Natural killer cell treated with Interleukin-12 subunit alpha and Interleukin-12 subunit beta and Interleukin-15 and Interleukin-18, amount 100 ng/mL, for 72 hours (primary cell): ENCODE results near the gene CCL11. TPM values are rescaled to one million over a fixed set of nuclear protein-coding genes. Genes with fewer than 3 reads are reported as not detected.

Experiments
- ATAC-seq, 2 donors: fragments of 150-1000 bp; cut with Tn5 transposase in 1 of 2; sonication (Bioruptor Pico), chemical (Tn5 transposase) in 1 of 2; 2 replicates each; pipeline ENCODE4 v1.10.0; 2021
- DNase-seq: peaks from one replicate; pipeline ENCODE4 v3.0.0; 2022; ENCODE audit warnings: low spot score
- H3K27ac Mint-ChIP-seq, 2 donors: 1 replicate in 1 of 2; 2 replicates in 1 of 2; pipeline ENCODE4 v1.8.0; 2022; ENCODE audit warnings: mixed read lengths in 2 of 2, mild to moderate bottlenecking in 1 of 2, moderate library complexity in 1 of 2
- H3K27me3 Mint-ChIP-seq, 2 donors: 1 replicate in 1 of 2; 2 replicates in 1 of 2; pipeline ENCODE4 v1.8.0; 2022; ENCODE audit warnings: mixed read lengths in 2 of 2
- H3K36me3 Mint-ChIP-seq: one replicate; pipeline ENCODE4 v1.8.0; 2022; ENCODE audit warnings: mixed read lengths
- H3K4me1 Mint-ChIP-seq, 2 donors: 1 replicate in 1 of 2; 2 replicates in 1 of 2; pipeline ENCODE4 v1.8.0; 2022; ENCODE audit warnings: low read depth in 2 of 2, mixed read lengths in 2 of 2, mild to moderate bottlenecking in 1 of 2
- H3K4me3 Mint-ChIP-seq: one replicate; pipeline ENCODE4 v1.8.0; 2022; ENCODE audit warnings: mixed read lengths
- H3K9me3 Mint-ChIP-seq: 2 replicates; pipeline ENCODE4 v1.8.0; 2022; ENCODE audit warnings: mixed read lengths
- total RNA-seq, 2 donors: library from RNA; stranded (reverse); gene quantifications; one replicate each; pipeline ENCODE4 v1.2.3, GENCODE V29; 2022

Gene CCL11
- total RNA-seq, 2 donors from 2014 or later: not detected

DNA sequence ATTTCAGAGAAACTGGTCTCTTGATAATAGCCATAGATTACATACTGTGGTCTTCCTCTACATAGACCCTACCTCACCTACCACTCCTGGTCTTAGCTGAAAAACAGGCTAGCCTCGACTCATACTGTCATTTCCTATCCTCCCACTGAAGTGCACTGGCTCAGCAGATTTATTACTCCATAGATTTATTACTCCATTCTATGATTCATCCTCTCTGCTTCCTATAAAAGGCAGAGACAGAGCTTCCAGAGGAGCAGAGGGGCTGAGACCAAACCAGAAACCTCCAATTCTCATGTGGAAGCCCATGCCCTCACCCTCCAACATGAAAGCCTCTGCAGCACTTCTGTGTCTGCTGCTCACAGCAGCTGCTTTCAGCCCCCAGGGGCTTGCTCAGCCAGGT lies 15.6 kb upstream of the CCL11 start, which contains the start of gene CCL7:
CCL7 (plus strand) TSS at position 253 of the 400 bp plus-strand sequence; CDS start at position 323, 70 bp downstream.
- Mint-ChIP-seq H3K4me1 (no peaks in the 10 kb centered on the region), H3K36me3 (no peaks in the 10 kb centered on the region), H3K4me3 (no peak within 1 kb of the TSS), H3K27me3 (peaks cover 52 to 68% of the 10 kb centered on the region in 2 donors), H3K9me3 (no peaks in the 10 kb centered on the region), H3K27ac (no peak within 1 kb of the TSS)
- ATAC-seq: no peak
- DNase-seq: no peak

DNA sequence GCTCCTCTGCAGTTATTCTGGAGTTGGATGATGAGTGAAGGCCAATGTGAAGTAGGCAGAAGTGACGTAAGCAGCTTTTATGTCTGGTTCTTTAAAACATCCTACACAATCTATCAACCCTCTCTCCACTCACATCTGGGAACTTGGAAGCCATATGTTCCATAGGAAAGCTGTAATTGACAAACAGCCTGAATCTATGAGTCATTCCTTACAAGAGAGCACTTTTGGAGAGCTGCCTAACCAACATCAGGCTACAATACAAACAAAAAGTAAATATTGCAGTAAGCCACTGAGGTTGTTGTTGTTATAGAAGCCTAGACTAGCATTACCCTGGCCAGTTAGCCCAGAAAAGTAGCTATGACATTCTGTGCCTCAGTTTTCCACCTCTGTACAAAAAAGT lies 9.7 kb upstream of the CCL11 start:
- no peak for ATAC-seq
- Mint-ChIP-seq H3K4me1 (no peaks in the 10 kb centered on the region), H3K36me3 (no peaks in the 10 kb centered on the region), H3K4me3 (no peak overlapping the region), H3K27me3 (peaks cover 55 to 70% of the 10 kb centered on the region in 2 donors), H3K9me3 (no peaks in the 10 kb centered on the region), H3K27ac (no peak overlapping the region)
- no peak for DNase-seq

DNA sequence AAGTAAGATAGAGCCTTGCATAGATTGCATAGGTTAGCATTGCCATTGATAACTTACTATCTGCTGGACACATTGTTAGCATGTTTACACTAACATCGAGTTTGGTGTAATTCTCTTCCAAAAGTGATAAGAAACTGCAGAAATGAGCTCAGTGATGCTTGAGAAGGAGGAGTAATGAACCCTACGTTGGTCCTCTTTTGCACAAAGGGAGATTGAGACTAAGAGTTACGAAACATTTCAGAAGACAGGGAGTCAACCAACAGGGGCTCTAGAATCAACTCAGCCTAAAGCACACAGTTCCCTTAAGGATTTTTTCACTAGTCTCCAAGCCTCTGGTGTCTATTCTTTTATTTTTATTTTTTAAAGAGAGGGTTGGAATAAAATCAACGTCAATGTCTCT lies 8.7 kb upstream of the CCL11 start:
- no peak overlapping the region for H3K27ac Mint-ChIP-seq
- peaks cover 55 to 72% of the 10 kb centered on the region in 2 donors for H3K27me3 Mint-ChIP-seq
- no peak for DNase-seq
- H3K36me3 Mint-ChIP-seq: no peaks in the 10 kb centered on the region
- no peak overlapping the region for H3K4me3 Mint-ChIP-seq
- no peaks in the 10 kb centered on the region for H3K4me1 Mint-ChIP-seq
- no peak for ATAC-seq
- no peaks in the 10 kb centered on the region for H3K9me3 Mint-ChIP-seq

DNA sequence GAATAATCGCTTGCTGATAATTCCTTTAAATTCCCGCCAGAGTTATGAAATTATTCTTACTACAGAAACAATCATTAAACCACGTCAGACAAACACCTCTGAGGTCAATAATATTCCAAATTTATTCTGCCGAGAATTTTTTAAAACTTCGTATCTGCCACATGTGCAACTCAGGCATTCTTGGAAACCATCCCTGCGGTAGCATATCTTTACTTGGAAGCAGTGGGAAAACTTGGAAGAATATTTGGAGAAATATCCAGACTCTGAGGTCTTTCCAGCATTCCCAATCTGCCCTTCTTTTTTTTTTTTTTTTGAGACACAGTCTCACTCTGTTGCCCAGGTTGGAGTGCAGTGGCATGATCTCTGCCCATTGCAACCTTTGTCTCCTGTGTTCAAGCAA lies 2.0 kb upstream of the CCL11 start:
- H3K9me3 Mint-ChIP-seq: no peaks in the 10 kb centered on the region
- peaks cover 39 to 49% of the 10 kb centered on the region in 2 donors for H3K27me3 Mint-ChIP-seq
- H3K4me1 Mint-ChIP-seq: no peaks in the 10 kb centered on the region
- ATAC-seq (no peak), DNase-seq (no peak)
- H3K36me3 Mint-ChIP-seq: no peaks in the 10 kb centered on the region
- no peak overlapping the region for H3K4me3 Mint-ChIP-seq
- no peak overlapping the region for H3K27ac Mint-ChIP-seq

DNA sequence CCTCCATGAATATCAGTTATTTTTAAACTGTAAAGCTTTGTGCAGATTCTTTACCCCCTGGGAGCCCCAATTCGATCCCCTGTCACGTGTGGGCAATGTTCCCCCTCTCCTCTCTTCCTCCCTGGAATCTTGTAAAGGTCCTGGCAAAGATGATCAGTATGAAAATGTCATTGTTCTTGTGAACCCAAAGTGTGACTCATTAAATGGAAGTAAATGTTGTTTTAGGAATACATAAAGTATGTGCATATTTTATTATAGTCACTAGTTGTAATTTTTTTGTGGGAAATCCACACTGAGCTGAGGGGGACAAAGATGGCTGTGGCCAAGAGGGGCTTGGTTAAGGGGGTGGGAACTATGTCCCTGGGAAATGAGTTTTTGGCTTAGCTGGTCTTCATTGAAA lies 2.3 kb downstream of the CCL11 start:
- ATAC-seq (no peak), DNase-seq (no peak)
- H3K27me3 Mint-ChIP-seq: peaks cover 22 to 36% of the 10 kb centered on the region in 2 donors
- no peak overlapping the region for H3K4me3 Mint-ChIP-seq
- H3K9me3 Mint-ChIP-seq: no peaks in the 10 kb centered on the region
- no peaks in the 10 kb centered on the region for H3K4me1 Mint-ChIP-seq
- H3K27ac Mint-ChIP-seq: no peak overlapping the region
- no peaks in the 10 kb centered on the region for H3K36me3 Mint-ChIP-seq

DNA sequence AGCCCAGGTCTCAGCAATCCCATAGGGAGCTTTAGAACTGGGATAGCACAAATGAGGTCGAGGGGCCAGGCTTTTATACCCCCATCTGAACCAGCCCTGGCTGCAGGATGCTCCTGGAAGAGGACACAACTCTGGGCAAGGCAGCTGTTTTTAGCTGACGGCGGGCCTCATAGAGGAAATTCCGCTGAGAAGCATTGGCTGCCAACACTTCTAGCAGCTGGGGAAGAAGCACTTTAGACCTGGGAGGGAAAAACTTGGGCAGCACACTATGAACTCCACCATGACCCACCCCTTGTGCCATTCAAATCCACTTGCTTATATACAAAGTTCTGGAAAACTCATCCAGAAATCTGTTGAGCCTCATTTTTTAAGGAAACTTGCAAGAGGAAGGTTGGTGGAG lies 5.0 kb downstream of the CCL11 start:
- H3K27me3 Mint-ChIP-seq: peaks cover 22 to 31% of the 10 kb centered on the region in 2 donors
- no peak for DNase-seq
- H3K36me3 Mint-ChIP-seq: no peaks in the 10 kb centered on the region
- H3K4me3 Mint-ChIP-seq: no peak overlapping the region
- no peak for ATAC-seq
- H3K9me3 Mint-ChIP-seq: no peaks in the 10 kb centered on the region
- no peak overlapping the region for H3K27ac Mint-ChIP-seq
- H3K4me1 Mint-ChIP-seq: no peaks in the 10 kb centered on the region

DNA sequence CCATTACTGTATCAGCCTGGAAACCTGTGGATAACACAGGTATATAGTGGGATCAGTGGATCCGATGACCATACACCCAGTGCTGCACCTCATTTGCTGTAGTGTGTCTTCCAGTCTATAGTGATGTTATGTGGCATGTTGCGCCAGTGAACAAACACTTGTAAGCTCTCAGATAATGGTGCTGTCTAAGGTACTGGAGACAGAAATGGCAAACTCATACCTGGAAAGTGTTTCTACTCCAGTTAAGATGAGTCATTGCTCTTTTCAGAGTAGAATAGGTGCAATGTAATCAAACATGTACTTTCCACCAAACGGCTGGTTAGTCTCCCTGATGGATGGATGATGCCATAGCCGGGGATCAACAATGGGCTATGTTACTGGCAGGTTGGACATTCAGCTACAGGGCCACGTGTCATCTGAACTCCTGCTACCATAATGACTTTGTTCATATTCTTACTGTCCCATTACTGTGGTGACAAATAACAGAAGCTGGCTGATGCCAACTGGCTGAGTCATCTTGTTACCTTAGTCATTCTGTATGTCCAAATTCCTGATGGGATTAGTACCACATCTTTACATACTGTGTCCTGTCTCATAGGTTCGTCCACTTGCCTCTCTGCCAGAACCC lies 6.3 kb downstream of the CCL11 start:
- Mint-ChIP-seq H3K27ac (no peak overlapping the region), H3K4me3 (no peak overlapping the region), H3K4me1 (no peaks in the 10 kb centered on the region), H3K27me3 (peaks cover 19 to 29% of the 10 kb centered on the region in 2 donors), H3K9me3 (no peaks in the 10 kb centered on the region), H3K36me3 (no peaks in the 10 kb centered on the region)
- DNase-seq: no peak
- ATAC-seq: peak; percentile 24 to 58

DNA sequence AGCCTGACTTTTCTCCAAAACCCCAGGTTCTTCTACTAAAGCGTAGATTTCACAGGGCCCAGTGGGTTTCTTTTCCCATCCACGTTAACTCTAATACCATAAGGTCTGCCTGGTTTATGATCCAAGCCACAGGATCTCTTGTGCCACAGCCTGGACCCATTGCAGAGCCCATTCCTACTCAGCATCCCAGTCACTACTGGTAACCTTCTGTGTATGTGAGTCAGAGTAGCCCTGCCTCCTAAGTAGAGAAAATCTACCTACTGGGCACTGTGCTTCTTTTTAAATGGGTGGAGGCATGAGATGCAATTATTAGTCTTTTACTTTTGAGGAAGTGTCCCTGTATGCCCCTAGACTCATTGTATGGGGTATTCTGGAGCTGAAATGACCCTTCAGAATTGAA lies 13.5 kb downstream of the CCL11 start:
- DNase-seq (no peak), ATAC-seq (no peak)
- Mint-ChIP-seq H3K27me3 (peaks cover 13 to 16% of the 10 kb centered on the region in 2 donors), H3K4me1 (peaks cover 0 to 3% of the 10 kb centered on the region in 2 donors), H3K9me3 (no peaks in the 10 kb centered on the region), H3K27ac (no peak overlapping the region), H3K4me3 (no peak overlapping the region), H3K36me3 (no peaks in the 10 kb centered on the region)

DNA sequence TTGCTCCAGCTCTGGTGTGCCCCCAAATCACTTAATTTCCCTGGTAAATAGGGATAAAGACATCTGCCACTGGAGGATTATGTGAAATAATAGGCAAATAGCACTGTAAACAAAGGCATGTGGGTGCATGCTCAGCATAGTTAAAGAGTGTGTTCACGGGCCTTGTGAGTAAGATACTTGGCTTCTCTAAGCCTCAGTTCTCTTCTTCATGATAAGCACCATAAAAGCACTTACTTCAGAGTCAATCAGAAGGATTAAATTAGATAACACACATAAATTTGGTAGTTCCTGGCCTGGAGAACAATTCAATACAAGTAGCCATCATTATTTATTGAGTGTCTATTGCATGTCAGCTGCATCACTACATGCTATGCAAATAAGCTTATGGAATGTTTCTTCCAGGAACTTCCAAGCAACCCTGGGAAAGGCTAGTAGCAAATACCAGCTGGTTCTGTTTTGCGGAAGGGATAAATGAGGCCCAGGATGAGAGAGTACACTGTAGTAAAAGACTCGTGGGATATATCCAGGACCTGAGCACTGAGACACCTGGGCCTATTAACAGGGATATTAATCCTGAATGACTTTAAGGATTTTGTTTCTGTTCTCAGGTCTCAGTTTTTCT lies 14.5 kb downstream of the CCL11 start:
- Mint-ChIP-seq H3K4me1 (peaks cover 0 to 3% of the 10 kb centered on the region in 2 donors), H3K9me3 (no peaks in the 10 kb centered on the region), H3K27me3 (peaks cover 16 to 22% of the 10 kb centered on the region in 2 donors), H3K27ac (no peak overlapping the region), H3K36me3 (no peaks in the 10 kb centered on the region), H3K4me3 (no peak overlapping the region)
- ATAC-seq (no peak), DNase-seq (no peak)

DNA sequence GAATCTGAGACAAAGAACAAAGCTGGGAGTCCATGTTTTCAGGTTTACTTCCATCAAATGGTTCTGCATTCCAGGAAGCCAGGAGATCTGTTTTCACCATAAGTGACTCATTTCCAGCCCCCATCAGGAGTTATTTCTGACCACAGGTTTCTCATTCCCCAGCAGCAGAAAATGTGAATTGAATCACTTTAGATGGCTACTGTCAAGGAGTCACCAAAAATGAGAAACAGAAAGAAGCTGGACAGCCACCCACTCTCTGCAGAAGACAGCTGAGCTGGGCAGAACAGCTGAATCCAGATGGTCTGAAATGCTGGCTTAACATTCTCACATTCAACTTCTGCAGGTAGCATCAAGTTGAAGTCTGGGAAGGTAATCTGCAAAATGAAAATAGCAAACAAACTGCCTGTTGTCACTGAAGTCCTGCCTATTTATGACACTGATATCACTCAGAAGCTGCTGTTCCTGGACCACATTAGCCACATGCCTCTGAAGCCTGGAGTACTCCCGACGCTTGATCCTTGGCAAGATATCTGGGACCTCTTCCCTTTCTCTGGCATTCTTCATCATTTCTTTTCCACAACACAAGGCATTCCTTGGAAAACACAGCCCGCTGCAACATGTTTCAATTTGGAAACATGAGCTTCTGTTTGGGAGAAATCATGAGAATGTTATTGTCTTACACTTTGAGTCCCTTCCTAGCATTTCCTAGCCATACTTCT lies 15.3 kb downstream of the CCL11 start:
- Mint-ChIP-seq H3K9me3 (no peaks in the 10 kb centered on the region), H3K4me1 (peaks cover 0 to 5% of the 10 kb centered on the region in 2 donors), H3K27me3 (peaks cover 16 to 23% of the 10 kb centered on the region in 2 donors), H3K36me3 (no peaks in the 10 kb centered on the region), H3K4me3 (no peak overlapping the region), H3K27ac (no peak overlapping the region)
- DNase-seq (no peak), ATAC-seq (peak; percentile 53 to 70)

DNA sequence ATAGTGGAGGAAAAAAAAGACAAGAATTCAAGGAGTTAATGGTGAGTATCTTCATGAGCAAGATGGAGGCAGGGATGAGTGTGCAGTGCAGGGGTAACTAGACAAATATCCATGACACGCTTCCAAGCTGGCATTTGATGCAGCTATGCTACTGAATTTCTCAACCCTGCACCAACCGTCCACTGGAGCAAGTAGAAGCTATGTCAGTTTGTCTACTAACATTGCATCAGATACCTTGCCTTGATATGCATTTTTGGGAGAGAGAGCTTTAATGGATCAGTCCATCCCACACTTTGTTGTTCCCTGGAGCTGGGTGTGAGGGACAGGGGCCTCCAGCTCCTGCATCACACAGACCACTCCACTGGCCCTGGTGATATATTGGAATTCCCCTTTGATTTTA lies 16.4 kb downstream of the CCL11 start:
- no peak overlapping the region for H3K4me3 Mint-ChIP-seq
- DNase-seq: no peak
- H3K36me3 Mint-ChIP-seq: no peaks in the 10 kb centered on the region
- H3K9me3 Mint-ChIP-seq: peaks cover 3% of the 10 kb centered on the region
- H3K27ac Mint-ChIP-seq: no peak overlapping the region
- ATAC-seq: no peak
- H3K4me1 Mint-ChIP-seq: peaks cover 3 to 10% of the 10 kb centered on the region in 2 donors
- H3K27me3 Mint-ChIP-seq: peaks cover 20 to 23% of the 10 kb centered on the region in 2 donors

DNA sequence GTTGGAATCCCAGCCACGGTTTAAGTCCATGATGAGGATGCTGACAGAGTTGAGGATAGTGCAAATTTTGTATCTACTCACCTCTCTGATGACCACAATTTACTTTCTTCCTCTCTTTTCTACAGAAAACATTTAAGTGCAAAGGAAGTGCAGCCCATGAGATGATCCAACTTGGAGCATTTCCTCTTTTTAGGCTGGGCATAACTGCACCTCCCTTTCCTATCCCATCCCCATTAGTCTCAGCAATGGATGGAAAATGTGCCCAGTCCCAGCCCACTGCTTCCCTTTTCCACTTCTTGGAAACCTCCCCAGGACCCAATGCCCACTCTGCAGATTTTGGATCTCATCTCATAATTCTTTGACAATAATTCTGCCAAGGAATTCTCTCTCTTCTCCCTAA lies 17.1 kb downstream of the CCL11 start:
- Mint-ChIP-seq H3K27me3 (peaks cover 21 to 23% of the 10 kb centered on the region in 2 donors), H3K4me1 (peaks cover 10 to 17% of the 10 kb centered on the region in 2 donors), H3K9me3 (peaks cover 3% of the 10 kb centered on the region), H3K27ac (no peak overlapping the region), H3K36me3 (no peaks in the 10 kb centered on the region), H3K4me3 (no peak overlapping the region)
- DNase-seq: no peak
- ATAC-seq: no peak

DNA sequence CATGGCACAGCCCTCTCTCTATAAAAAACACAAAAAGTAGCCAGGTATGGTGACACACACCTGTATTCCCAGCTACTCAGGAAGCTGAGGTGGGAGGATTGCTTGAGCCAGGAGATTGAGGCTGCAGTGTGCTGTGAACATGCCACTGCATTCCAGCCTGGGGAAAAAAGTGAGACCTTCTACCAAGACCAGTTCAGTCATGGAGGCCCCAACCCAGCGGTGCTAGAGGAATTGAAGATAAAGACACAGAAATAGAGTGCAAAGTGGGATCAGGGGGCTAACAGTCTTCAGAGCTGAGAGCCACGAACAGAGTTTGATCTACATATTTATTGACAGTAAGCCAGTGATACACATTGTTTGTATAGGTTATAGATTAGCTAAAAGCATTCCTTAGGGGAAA lies 18.1 kb downstream of the CCL11 start:
- DNase-seq (no peak), ATAC-seq (no peak)

DNA sequence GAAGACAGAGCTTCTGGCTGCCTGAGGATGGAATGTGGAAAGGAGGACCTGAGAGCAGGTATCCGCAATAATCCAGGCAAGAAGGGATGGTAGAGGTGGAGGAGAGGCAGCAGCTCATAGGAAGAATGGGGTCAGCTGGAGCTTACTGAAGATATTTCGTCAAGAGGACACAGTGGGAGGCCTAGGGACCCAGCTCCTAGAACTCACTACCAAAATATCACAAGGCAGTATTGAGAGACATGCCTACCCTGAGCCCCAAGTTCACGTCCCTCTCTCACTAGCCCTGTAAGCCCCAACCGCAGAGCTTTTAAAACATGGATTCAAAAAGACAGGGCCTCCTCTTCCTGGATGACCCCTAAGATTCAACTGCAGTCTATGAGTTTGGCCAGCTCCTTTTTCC lies 19.5 kb downstream of the CCL11 start:
- H3K4me3 Mint-ChIP-seq: no peak overlapping the region

More for the DNA sequence above, 18.1 kb downstream of the CCL11 start:
- Mint-ChIP-seq H3K4me3 (no peak overlapping the region), H3K27me3 (peaks cover 16 to 25% of the 10 kb centered on the region in 2 donors), H3K27ac (no peak overlapping the region), H3K9me3 (peaks cover 3% of the 10 kb centered on the region), H3K36me3 (no peaks in the 10 kb centered on the region), H3K4me1 (peaks cover 16 to 25% of the 10 kb centered on the region in 2 donors)

More for the DNA sequence above, 19.5 kb downstream of the CCL11 start:
- H3K9me3 Mint-ChIP-seq: peaks cover 3% of the 10 kb centered on the region
- ATAC-seq: no peak
- no peak overlapping the region for H3K27ac Mint-ChIP-seq
- H3K4me1 Mint-ChIP-seq: peaks cover 16 to 30% of the 10 kb centered on the region in 2 donors
- no peak for DNase-seq
- no peaks in the 10 kb centered on the region for H3K36me3 Mint-ChIP-seq
- H3K27me3 Mint-ChIP-seq: peaks cover 16 to 37% of the 10 kb centered on the region in 2 donors
